GM21825 (cell line): ENCODE results near the gene NAALADL2.
"Not testable (repeated sequence)": the region's sequence is repeated elsewhere in the genome, so short reads cannot be mapped to it uniquely, and the experiment has no call there.

Experiments used
- ATAC-seq: cut with Tn5 transposase; IDR thresholded peaks from one replicate; pipeline ENCODE4 v1.9.1; 2021; ENCODE audit warnings: mild to moderate bottlenecking, moderate library complexity; ENCODE audit not compliant: unreplicated experiment

The NAALADL2 gene

DNA sequence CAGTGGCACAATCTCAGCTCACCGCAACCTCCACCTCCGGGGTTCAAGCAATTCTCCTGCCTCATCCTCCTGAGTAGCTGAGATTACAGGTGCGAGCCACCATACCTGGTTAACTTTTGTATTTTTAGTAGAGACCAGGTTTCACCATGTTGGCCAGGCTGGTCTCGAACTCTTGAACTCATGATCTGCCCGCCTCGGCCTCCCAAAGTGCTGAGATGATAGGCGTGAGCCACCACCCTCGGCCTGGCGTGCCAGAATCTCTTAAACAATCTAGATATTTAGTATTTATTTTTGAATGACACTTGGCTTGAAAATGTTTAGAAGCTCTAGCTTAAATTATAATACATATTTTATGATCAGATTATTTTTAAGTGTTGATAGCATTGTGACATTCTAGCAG is 755.0 kb downstream of the NAALADL2 start:
- not testable (repeated sequence) for ATAC-seq

DNA sequence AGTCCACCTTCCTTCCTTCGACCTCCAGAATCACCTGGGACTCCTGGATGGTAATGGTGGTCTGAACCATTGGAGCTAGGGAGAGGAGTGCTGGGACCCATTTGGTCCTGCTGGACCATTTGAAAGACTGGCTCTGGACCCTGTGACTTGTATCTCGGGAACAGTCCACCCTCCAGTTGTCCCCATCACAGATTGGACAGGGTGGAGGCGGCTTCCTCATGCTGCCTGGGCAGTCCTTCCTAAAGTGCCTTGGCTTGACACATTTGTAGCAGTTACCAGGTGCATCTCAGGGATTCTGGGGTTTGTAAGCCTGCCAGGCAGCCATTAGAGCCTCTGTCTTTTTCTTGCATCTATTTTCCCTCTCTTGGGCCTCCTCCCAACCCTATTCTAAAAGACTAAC is 758.1 kb downstream of the NAALADL2 start:
- ATAC-seq, result no peak

DNA sequence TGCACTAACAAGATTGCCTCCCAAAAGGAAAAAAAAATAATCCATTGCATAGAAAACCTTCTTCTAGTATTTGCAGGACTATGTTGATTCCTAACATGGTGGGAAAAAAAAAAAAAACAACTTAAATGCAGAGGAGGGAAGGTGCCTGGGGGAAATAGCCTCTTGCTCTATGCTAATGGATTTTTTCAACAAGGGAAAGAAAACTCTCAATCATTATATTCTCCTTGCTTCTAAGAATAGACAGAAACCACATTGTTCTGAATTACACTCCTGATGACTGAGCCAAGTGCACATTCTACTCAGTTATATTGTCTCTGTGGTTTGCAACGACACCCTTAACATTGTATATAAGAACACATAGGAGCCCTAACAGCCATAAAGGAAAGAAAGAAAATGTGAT is 760.2 kb downstream of the NAALADL2 start:
- ATAC-seq, result no peak

DNA sequence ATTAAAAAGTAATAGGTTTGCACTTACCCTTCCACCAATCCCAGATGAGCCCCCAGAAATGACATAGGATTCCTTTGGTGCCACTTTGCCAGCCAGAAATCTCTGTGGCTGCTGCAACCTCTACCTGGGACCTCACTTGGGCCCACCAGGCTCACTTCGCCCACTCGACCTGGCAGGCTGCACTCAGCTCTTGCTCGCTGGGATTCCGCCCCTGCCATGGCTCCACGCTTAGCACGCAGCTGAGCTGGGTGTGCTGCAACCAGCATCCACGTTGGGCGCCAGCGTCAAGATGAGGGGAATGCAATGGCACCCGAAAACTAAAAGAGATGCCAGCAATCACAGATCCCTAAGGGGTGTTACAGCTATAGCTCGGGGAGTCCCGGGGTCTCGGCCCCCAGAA is 761.0 kb downstream of the NAALADL2 start:
- ATAC-seq, result no peak

DNA sequence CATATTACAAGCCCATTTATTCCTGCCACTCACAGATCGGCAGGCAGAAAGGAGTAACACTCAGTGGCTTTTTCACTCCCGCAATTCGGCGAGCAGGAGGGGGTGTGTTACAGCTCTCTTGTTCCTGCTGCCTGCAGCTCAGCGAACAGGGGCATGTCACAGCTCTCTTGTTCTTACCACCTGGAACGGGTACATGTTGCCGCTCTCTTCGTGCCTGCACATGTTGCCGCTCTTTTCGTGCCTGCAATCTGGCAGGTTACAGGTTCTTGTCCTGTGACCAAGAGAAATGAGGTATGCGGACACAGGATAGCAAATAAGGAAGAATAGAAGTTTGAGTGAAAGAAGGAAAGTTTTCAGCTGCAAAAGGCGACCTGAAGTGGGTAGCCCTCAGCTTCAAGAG is 761.4 kb downstream of the NAALADL2 start:
- ATAC-seq, result no peak

DNA sequence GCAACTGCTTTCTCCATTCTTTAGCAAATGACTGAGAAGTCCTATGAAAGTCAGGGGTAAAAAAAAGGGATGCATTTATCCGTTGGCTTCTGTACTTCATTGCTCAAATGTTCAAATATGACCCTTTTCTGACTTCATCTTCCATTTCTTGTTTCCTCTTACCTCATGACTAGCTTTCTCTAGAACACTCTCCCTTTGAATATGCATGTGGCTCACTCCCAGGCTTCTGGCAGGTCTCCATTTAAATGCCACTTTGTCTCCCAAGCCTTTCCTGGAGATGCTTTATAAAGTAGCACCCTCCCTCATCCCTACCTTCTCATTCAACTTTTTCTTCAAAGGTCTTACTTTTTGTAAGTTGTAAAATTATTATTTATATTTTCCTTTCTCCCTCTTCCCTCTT is 781.8 kb downstream of the NAALADL2 start:
- no peak for ATAC-seq

DNA sequence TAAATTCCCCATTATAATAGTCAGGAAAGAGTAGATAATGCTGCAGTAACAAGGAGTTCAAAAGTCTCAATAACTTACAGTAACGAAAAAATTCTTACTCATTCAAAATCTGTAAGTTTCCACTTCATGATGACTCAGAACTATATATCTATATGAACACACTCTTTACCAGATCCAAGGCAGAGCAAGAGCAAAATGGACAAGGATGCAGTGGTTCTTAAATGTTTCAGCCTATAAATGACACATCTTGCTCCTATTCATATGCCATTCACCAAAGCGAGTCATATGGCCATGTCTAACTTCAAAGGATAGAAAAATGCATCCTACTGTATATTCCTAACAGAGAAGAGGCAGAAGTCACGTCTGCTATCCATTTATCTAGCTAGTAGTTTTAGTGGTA is 787.7 kb downstream of the NAALADL2 start:
- no peak for ATAC-seq

DNA sequence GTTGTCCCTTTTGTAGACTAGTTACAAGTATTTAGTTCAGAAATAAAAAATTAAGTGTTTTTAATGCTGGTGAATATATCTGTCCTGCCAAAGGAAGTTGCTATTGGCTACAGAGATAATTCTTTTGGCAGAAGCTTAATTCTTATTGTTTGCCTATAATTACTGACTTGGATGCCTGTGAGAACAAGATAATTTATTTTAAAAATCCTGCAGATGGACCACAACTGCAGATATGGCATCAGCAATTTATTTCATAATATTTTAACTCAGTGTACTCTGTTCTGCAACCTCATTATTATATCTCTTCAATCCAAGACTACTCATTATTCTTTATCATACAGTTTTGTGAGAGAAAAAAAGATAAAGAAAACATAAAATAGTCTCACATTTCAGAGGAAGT is 789.8 kb downstream of the NAALADL2 start:
- no peak for ATAC-seq

DNA sequence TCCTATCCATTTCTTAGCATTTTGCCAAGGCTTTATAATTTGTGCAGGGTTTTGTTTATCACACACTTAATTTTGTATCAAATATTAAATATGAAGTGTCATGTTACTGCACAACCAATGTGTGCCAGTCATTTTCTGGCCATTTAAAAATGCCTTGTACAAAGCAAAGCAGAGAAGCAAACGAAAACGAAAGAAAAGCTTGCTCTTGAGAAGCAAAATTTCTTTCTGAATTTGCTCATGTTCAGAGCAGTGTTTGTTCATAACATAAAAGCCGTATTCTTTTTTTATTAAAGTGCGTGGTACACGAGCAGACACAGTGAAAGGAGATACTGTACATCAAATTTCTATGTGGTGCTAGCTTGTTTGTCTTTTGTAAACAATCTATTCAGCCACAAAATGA is 792.6 kb downstream of the NAALADL2 start:
- ATAC-seq, result no peak

DNA sequence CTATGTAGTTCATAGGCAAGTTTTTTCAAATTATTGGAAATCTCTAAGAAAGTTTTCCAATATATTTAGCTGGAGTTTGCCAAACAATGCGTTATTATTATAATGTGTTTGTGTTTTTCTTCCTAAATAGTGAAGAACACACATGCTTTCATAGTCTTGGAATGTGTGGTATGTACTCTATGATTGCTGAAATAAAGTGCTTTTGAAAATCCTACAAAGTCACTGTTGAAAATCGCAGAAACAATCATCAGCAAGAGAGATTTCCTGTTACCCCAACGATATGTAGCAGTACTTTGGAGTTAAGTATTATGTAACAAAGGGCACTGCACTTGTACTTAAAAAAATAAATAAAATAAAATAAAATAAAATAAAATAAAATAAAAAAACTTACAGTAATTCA is 796.2 kb downstream of the NAALADL2 start:
- ATAC-seq, result no peak

DNA sequence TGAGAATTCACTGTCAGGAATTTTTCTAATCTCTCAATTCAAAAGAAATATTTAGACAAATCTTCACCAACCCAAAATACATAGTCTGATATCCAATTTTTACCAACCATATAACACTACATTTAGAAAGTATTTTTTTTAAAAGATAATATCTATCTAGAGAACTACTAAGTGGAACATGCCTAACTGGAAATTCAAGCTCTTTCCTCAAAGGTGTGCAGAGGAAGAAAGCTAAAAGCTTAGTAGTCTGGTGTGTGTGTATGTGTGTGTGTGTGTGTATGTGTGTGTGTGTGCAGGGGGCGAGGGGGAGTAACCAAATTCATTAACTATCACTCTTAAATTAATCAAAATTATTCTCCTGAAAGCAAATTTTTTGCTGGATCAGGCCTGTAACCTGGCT is 797.3 kb downstream of the NAALADL2 start:
- no peak for ATAC-seq

DNA sequence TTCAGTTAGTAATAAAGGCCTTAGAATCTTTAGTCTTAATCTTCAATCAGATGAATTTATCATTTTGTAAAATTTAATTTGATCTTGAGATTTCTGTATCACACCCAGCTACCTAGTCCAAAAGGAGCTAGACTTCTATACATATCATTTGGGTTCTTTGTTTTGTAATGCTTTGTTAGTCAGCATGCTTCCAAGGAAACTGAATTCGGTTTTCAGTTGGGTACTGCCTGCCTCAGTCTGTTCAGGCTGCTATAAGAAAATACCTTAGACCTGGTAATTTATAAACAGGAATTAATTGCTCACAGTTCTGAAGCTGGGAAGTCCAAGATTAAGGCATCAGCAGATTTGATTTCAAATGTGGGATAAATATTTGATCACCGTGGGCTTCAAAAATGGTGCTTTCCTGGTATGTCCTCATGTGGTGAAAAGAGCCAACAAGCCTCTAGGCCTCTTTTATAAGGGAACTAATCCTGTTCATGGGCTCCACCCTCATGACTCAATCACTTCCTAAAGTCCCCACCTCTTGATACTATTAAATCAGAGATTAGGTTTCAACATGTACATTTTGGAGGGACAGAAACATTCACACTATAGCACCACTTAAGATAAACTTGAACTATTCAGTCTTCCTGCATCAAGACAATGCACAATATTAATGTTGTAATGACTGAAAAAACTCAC is 800.7 kb downstream of the NAALADL2 start:
- no peak for ATAC-seq

DNA sequence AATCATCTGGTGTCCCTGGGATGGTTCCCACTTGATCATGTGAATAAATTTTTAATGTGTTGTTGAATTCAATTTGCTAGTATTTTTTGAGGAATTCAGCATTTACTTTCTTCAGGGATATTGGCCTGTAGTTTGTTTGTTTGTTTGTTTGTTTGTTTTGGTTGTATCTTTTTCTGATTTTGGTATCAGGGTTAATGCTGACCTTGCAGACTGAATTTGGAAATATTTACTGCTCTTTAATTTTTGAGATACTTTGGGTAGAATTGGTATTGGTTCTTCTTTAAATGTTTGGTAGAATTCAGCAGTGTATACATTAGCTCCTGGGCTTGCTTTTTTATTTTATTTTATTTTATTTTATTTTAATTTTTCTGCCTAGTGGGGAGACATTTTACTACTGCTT is 803.7 kb downstream of the NAALADL2 start:
- ATAC-seq, result no peak

DNA sequence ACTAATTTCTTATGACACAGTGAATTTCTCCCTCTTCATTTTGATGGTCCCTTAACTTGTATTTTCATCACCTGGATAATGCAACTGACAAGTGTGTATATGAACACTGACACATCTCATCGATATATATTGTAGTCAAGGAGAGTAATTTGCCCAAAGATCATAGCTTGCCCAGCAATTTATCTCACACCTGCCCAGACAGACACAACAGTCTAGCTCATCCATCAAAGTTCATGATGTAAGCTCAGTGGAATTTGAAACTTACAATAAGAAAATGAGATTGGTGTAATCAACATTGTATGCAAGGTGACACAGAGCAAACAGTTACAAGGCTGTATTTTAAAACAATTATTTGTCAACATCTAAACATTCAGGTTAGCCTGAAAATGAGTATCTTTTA is 805.8 kb downstream of the NAALADL2 start:
- no peak for ATAC-seq

DNA sequence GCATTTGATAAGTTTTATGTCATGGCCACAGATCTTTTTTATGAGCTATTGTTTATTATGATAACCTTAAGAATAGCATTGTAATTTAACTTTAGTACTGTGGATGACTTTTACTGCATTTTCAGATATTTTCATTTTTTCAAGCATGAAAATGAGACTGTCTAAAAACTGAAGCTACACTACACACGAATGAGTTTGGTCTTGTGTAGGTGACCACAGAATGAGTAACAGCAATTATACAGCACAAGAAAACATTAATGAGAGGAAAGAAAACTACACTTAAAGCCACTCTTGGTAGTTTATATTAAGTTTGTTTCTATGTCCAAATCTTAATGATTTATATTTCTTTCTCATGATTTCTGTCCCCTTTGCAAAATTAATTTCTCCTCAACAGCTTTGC is 809.2 kb downstream of the NAALADL2 start:
- ATAC-seq, result no peak

DNA sequence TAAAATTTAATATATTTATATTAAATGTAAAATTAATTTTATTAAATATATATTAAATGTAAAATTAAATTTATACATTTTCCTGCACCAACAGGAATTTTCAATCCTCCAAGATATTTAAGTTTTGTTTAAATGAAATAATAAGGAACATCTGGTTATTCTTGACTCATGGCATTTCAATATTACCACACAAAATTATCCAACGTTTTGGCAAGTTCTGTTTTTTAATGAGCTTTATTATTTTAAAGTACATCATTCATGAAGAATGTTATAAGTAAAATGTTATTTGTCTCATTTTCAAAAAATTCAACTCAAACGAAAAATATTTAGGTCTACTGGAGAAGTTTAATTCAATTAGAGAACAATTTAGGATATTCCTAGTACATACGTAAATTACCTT is 811.4 kb downstream of the NAALADL2 start:
- ATAC-seq, result no peak

DNA sequence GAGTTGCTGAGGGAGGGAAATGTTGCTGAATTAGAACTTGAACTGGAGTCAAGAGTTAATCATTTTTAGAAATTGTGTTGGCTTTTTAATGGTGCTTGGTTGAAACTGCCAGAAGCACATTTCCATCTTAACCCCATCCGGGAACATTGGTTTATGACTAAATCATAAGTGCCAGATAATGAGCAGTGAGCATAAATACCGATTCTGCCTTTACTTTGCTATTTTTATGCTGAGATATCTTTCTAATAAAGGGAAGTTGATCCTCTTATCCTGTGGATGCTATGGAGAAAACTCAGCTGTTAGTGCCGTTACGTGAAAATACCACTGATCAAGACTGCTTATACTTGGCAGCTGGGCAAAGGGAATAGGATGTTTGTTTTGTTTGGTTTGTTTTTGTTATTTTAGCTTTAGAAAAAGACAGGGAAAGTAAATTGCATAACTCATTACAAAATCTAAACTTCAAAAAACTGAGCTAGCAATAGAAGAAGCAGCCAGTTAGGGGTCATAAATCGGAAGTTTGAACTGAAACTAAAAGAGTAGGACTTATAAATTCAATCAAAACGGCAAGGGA is 813.1 kb downstream of the NAALADL2 start:
- no peak for ATAC-seq

DNA sequence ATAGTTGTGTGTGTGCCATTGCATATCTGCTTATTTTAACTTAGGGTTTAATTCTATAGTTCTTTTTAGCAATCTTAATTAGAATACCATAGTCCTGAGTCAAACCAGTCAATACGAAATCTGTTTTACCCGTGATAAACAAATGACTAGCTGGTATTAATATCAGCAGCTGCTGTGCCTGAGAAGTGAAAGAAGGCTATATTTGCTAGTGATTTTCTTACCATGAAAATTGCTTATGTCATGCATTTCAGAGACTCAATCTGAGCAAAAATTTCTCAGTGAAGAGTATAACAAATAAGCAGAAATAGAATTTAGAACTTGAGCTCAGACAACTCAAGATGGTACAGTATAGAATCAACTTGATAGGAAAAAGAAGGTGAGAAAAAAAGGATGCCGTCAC is 820.4 kb downstream of the NAALADL2 start:
- no peak for ATAC-seq

DNA sequence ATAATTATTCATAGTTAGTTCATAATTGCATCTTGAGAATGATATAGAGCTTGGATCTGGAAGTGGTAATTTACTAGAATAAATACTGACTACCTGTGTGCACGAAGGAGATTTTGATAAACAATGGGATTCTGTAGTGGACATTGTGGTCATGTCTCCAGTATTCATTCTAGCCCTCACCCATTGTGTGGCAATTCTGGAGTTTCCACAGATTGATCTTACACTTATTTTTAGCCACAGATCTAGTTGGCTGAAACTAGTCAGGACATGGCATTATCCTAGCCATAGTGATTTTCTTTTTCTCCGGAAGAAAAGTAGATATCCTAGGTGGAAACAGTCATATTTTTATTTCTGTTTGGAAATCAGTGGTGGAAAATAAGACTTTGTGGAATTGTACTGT is 833.1 kb downstream of the NAALADL2 start:
- ATAC-seq, result no peak

DNA sequence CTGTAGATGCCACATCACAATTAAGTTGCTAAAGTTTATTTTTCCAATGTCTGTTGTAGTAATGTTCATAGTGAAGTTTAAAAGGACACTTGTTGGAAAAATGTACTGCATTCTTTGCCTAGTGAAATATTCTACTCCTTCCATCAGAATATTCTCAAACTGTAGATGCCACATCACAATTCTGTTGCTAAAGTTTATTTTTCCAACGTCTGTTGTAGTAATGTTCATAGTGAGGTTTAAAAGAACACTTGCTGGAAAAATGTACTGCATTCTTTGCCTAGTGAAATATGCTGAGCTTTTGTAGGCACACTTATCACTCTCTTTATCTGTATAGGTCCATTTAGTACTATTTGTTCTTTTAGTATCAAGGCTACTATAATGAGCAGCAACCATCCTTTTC is 836.1 kb downstream of the NAALADL2 start:
- no peak for ATAC-seq

DNA sequence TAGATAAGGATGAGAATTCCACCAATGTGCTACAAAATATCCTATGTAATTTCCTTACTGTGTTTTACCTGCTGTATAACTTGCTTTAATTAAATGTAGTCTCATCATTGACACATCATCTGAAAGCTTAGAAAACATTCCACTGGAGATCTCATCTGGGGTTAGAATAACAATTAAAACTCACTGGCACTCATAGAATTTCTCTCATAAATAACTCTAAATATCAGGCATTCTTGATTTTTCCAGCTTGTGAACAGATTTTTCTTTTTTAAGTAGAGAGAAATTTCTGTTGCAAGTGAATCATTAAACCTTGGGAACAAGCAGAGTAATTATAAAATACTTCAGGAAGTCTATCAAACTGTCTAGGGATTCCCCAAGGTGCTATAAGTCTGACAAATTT is 843.8 kb downstream of the NAALADL2 start:
- ATAC-seq, result no peak

DNA sequence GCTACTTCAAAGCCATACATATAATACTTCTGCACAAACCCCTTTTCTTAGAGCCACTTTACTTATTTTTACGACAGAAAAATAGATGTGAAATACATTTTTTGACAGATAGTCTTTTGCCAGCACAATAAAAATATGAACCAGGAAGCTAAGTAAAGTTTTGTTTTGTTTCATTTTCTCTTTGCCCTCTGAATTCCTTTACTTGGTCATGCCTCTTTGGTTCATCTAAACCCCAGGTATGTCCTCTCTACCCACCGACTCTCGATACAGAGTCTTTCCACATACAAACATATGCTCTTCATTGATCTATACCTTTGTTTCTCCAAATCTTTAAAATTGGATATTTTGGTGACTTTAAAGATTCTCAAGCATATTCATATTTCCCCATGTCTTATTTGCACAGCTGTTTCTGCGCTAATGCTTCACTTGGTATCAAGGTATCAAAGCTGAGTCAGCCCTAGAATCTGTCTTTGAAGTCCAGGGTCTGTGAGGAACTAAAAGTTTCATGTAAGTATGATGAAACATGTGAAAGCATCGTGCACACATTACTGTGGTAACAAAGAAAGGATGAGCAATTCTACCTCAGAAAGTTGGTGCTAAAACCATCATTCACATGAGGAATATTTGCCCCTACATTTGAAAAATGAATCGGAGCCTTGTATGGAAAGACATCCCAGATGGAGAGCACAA is 845.4 kb downstream of the NAALADL2 start:
- no peak for ATAC-seq

DNA sequence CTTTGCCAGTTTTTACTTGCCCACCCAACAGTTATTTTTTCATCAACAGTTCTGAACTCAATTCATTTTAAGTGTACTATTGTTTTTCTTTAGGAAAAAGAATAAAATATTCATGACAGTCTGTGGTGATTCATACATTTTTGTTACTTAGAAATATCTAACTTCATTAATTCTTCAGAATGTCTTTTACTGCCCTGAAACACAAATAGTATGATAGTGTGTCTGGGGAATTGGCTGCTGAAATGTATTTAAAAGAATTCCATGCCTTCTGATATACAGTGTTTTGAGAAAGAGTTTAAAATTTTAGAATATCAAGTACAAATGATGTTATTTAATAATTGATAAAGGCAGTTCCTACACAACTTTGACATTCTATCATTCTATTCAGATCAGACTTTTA is 854.1 kb downstream of the NAALADL2 start:
- no peak for ATAC-seq
